ENCODE results near the gene GOLPH3. TPM values are rescaled to one million over a fixed set of nuclear protein-coding genes. Genes with fewer than 3 reads are reported as not detected.
"Not testable (repeated sequence)": the region's sequence is repeated elsewhere in the genome, so short reads cannot be mapped to it uniquely, and the experiment has no call there.

The GOLPH3 gene
- total RNA-seq, 1 experiment from 2014 or later: 65.3 TPM

DNA sequence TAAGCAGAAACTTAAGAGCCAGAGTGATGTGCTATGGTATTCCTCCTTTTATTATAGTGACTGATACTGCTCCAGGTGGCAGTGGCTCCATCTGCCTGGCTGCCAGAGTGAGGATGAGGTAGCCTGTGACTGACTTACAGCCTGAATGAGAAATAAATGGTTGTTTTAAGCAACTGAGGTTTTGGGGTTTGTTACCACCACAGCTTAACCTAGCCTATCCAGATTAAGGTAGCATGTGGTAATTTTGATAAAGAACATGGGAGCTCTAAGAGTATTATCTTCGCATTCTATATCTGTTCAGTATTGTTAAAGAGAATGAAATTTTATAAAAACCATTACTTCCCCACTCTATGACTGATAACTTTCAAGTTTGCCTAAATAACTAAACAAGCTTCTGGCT, 39.0 kb downstream of the GOLPH3 start:
- no peak for DNase-seq (ENCODE audit: low read depth)

DNA sequence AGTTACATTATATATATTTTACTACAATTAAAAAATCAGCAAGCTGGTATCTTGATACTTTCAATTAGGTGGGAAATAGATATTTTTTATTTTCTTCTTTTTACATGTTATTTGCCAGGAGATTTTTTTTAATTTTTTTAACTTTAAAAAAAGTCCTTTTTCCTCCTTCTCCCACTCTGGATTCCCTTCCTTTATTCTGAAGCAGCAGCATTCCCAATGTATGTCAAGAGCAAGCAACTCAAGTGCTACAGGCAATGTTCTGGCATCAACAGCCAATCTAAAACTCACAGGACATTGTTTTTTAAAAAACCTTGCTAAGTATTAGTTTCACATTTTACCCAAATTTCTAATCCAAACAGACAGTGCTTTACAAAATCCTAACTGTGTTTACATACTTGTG, 41.4 kb downstream of the GOLPH3 start:
- no peak for DNase-seq (ENCODE audit: low read depth)

DNA sequence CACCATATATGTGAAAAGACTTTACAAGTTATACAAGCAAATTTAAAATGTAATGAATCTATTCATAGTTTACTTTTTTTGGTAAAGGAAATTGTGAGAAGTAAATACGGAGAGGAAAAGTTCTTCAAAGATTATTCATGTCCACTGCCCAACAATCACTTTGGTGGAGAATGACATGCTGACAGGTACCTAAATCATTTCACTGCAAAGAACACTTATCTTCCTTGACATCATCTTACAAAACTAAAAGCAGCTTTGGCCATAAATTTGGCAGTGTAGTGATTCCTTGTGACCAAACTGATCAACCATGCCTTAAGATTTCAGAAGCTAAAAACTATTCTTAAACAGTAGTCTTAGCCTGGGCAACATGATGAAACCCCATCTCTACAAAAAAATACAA, 42.5 kb downstream of the GOLPH3 start:
- DNase-seq (ENCODE audit: low read depth): no peak

DNA sequence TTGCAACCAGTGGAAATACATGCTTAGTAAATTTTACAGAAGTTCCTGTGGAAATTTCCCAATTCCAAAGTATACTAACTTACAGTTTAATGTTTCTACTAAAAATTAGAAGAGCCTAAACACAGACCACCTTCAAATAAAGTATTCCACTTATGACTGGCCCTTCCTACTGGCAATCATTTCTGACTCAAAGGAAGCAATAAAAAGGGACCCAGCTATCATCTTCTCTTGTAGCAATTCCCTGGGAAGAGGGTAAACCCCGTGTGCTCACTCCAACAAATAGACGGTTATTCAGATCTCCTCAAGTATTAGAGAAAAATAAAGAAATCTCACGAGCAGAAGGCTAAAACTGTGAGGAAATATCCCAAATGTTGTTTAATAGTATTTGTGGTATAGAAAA, 43.3 kb downstream of the GOLPH3 start:
- no peak for DNase-seq (ENCODE audit: low read depth)

DNA sequence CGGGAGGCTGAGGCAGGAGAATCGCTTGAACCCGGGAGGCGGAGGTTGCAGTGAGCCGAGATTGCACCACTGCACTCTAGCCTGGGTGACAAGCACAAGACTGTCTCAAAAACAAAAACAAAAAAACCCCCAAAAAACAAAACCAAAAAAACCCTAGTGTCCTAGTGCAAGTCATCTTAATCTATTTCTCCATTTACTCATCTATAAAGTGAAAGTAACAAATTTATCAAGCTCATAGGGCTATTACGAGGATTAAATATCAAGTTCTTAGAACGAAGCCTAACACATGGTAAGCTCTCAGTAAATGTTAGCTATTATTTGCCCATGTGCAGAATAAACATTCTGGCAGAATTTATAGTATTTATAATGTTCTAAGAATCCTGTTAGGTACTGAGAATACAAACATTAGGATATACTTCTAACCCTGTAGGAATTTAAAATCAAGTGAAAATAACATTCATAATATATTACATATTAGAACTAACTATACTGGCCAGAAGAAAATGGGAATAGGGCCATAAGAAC, 45.0 kb downstream of the GOLPH3 start:
- DNase-seq (ENCODE audit: low read depth): no peak

DNA sequence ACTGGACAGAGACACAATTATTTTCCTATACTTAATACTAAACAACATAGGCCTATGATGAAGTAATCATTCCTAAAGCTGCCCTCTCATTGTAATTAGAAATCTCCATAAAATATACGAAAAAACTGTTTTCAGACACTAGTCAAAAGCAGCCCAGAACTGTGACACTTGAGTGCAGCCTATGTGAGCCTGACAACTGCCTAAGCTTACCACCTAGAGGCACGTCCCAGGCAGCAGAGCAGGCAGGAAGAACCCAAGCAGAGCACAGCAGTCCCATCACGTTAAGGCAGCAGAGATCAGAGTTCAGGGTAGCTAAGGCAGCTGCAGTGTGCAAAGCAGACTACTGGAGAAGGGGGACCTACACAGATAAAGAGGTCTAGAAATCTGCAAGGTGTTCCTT, 46.4 kb downstream of the GOLPH3 start:
- no peak for DNase-seq (ENCODE audit: low read depth)

DNA sequence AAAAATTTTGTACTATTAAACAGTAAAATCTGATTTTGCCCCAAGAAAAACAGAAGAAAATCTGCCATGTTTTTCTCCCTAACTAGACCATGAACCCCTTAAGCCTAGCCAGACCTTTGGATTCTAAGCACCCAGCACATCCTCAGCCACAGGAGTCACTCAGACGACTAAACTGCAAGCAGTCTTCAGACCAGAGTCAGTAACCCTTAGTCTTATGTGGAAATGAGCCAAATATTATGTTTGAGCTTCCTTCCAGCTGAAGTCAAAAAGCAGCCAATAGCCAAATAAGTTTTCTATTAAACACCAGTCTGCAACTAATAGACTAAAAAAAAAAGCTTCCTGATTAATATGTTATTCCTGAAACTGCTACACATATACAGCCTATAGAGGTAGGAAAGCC, 47.4 kb downstream of the GOLPH3 start:
- no peak for DNase-seq (ENCODE audit: low read depth)

DNA sequence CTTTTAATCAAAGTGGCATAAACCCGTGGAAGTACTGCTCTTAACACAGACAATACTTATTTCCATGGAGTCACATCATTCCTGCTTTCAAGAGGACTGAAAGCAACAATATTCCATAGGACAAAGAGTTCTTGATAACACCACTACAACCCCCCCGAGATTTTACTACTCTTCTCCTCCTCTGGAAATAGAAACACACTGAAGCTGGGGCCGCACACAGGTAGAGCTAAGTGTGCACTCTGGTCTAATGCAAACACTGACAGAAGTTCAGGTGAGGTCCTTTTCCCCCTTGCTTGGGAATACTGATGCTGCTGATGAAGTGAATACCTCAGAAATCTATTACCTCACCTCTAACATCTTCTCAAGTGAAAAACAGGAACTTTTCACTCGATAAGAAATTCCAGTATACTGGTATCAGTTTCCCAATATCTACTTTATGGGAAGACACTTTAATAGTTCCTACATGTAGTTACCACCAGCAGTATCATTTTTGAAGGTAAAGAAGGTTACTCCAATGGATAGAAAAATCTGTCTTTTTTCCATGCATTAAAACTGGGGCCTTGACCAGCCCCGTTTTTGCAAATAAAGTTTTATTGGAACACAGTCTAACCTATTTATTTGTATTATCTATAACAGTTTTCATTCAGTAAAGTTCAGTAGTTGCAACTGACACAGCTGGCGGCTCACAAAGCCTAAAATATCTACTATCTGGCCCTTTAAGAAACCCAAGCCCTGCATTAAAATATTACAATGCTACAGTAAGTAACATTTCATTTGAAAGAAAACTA, 50.0 kb downstream of the GOLPH3 start:
- no peak for DNase-seq (ENCODE audit: low read depth)

DNA sequence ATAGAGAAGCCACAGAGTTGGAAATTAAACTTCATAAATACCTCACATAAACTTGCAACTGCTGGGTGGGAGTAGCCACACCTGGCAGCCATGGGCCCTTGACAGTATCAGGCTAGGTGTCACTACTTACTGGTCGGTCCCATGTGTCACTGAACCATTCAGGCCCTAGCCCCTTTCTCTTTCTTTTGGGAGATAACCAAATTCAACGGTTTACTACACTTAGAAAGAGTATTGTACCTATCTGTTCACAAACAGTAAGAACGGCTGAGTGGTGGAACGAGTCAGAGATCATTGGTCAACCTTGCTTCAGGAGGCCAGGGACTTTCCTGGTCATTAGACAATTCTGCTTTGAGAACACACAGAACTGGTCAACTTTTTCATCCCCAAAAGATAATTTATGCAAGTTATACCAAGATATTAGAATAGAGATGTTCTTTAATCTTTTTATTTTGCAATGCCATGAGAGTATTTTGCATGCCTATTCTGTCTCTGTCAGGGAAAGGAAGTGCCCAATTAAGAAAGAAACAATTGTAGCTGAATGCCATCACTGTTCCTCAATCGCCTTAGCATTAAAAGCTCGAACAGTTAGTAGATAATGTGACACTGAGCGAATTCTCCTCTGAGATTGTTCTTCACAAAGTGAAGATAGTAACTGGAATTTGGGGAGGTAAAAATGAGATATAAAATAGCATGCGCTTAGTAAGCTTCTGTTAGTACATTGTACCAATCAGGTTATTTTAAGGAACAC, 50.9 kb downstream of the GOLPH3 start:
- no peak for DNase-seq (ENCODE audit: low read depth)

DNA sequence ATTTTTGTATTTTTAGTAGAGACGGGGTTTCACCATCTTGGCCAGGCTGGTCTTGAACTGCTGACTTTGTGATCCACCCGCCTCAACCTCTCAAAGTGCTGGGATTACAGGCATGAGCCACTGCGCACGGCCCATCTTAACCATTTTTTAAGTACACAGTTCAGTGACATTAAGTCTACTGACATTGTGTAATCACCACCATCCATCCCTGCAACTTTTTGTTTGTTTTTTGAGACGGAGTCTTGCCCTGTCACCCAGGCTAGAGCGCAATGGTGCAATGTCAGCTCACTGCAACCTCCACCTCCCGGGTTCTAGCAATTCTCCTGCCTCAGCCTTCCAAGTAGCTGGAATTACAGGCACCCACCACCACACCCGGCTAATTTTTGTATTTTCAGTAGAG, 55.2 kb downstream of the GOLPH3 start:
- not testable (repeated sequence) for DNase-seq (ENCODE audit: low read depth)

DNA sequence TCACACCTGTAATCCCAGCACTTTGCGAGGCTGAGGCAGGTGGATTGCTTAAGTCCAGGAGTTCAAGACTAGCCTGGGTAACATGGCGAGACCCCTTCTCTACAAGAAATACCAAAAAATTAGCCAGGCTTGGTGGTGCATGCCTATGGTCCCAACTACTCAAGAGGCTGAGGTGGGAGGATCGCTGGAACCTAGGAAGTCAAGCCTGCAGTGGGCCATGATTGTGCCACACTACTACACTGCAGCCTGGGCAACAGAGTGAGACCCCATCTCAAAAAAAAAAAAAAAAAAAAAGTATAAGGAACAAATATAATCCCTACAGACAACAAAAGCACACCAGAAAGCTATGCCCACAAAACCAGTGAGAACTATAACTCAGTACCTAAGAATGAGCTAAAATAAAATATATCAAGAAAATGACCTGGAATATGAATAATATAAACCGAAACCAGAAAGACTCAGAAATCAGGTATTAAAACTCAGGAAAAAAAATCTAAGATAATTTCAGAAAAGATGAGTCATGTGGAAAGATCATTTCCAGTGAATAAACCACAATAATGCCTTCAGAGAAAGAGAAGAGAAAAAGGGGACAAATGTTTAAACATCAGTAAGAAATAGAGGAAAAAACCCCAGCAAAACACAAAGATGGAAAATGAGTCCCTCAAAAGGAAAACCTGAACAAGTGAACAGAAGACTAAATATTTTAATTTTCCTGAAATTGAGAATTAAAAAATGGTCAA, 57.4 kb downstream of the GOLPH3 start:
- peak; percentile 40 for DNase-seq (ENCODE audit: low read depth)

DNA sequence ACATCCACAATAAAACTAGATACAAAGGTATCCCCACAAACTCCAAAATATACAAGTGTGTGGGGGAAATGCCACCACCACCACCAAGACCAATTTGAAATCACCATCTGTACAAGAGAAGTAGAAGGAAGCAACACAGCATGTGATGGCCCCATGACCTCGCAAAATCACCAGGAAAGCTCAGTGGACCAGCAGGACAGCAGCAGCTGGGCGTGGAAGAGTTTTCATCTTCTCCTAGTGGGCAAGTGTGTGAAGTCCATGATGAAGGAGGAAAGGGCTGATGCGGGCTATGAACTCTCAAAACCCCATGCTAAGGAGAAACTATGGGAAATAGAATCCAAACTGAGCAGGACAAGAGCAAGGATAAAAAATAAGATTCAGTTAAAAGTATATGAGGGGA, 58.1 kb downstream of the GOLPH3 start:
- DNase-seq (ENCODE audit: low read depth): peak; percentile 72

DNA sequence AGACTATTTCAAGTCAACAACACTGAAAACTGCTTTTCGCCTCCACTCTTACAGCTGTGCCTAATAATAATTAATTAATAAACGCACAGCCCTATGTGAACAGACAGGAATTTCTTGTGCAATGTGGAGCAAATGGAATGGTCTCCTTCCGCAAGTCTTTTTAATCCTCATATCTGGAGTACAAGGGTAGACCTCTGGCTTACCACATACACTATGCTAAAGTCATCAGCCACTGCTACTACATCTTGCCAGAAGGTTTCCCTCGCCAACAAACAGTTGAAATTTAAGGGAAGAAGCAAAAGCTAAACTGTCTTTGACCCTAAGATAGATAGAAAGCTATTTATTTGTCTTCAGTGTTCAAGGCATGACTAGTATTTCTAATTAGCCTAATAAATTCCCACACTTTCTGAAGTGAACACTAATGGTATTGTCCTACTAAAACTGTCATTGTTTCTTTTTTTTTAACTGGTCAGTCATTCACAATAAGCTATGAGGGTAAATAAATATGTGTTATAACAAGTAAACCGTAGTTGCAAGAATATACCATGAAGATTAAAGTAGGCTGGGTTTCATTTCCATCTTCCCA, 63.9 kb downstream of the GOLPH3 start:
- DNase-seq (ENCODE audit: low read depth): no peak

DNA sequence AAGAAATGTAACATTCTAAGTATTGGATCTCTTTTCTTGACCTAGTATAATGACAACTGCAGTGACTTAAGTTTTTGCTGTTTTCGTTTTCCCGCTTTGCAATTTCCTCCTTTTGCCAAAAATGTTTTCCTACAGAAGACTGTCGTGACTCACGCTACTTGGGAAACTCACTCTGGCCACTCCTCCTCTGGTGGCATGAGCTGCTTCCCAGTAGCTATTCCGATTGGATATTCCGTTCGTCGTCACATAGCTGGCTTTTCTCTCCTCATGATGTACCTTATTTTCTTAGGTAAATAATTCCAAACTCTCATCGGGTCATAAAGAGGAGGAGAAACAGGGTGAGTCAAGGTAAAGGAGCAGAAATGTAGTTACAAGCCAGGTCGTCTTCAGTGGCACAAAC, 64.9 kb downstream of the GOLPH3 start:
- no peak for DNase-seq (ENCODE audit: low read depth)

DNA sequence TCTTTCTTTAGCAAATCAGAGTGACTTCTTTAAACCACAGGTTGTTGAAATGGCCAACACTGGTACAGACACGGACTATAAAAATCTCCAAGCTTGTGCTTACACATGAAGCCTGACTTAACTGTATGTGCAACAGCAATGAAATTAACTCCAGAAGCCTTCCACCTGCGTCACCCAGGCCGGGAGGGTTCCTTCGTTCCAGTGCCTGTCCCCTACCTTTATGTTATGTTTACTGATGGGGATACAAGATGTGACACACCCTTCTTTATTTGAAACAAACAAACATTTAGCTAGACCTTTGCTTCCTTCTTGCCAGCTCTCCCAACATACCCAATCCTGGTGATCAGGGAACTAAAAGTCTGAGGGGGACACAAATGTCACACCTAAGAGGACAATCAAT, 66.0 kb downstream of the GOLPH3 start:
- DNase-seq (ENCODE audit: low read depth): no peak

DNA sequence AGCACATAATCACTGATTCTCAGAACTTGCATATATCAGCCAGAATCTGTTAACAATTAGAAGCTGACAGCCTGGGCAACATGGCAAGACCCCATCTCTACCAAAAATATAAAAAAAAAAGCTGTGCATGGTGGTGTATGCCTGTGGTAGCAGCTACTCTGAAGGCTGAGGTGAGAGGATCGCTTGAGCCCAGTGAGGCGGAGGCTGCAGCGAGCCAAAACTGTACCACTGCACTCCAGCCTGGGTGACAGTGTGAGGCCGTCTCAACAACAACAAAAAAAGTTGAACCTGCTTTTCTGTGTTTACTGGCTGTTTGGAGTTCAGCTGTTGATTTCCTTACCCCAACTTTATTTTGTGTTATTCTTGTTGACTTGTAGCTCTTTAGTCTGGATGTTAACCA, 66.8 kb downstream of the GOLPH3 start:
- DNase-seq (ENCODE audit: low read depth): no peak

DNA sequence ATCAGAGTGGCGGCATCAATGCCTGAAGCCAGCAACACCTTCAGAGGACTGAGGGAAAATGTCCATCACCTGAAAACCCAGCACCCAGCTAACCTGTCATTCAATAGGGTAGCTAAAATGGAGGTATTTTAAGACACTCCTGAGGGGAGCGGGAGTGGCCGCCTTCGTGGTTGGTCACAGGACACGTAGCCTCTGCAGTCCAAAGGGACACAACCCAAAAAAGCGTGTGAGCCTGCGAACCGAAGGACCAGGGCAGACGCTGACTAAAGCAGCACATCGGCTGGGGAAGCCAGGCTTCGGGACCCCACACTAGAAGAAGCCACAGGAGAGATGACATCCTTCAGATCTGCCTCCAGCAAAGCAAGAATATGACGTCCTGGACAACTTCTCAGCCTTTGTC, 70.6 kb downstream of the GOLPH3 start:
- DNase-seq (ENCODE audit: low read depth): no peak

DNA sequence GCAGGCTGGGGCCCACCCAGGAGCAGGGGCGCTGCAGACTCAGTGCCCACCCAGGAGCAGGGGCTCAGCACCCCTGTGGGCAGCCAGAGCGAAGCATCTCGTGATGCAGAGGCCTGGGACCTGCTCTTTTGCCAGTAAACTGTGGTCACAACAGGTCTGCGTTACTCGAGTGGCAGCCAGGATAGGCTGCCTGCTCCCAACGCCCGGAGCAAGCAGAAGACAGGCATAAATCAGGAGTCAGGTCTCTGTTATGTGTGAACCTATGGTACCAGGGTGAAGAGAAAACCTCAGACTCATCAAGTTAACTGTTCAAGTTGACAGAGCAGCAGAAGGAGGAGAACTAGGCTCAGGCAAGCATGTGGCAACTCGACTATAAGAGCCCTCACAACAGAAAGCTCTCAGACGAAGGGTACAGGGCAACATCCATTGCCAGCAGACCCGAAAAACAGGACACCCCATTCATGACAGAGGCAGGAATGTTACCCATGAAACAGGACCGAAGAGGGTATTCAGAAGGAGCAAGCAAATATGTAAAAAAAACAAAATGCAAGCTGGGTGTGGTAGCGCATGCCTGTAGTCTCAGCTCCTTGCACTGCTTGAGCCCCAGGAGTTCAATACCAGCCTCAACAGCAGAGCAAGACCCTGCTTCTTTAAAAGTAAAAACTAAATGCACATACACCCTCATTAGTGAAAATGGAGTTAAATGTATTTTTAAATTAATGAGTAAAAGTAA, 71.7 kb downstream of the GOLPH3 start:
- DNase-seq (ENCODE audit: low read depth): no peak

DNA sequence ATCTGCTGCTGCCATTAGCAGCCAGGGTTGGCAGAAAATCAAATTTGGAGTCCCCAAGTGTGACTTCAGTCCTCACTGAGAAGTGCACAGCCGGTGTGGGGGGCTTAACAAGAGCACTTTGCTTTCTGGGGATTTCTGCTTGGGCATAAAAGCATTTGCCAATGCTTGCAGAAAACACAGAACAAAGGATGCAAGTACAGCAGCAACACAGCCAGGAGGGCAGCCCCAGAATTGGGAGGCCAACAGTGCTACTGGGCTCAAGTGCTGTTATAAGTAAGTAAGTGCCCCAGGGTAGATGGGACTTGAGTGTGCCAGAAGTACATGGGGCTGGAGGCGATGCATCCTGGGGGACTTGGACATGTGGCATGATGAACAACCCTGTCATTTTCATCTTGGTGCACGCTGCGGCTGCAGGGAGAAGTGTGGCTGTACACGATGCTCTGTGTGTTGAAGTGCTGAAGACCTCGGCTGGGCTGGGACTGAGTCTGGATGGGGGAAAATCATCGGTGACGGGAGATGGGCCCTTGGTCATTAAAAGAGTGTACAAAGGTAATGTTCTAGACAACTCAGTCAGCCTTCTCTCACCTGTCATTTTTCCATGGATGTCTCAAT, 73.3 kb downstream of the GOLPH3 start:
- DNase-seq (ENCODE audit: low read depth): no peak

DNA sequence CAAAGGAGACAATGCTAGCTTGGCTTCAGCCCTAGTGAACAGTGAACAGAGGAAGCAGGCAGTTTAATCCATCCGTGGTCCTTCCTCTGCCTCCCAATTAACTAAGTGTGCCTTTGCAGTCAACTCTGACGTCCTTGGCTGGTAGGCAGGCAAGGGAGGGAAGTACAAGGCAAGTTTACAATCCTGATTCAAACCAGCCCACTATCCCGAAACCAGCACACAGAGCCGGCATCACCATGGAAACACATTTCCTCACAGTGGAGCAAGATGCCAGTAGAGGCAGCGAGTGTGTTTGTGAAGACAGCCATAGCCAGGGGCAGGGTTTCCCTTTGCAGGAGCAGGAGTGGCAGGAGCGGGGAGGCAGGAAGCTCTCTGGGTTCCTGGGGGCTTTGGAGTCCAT, 73.9 kb downstream of the GOLPH3 start:
- no peak for DNase-seq (ENCODE audit: low read depth)

All from LHCN-M2 (cell line).